NT2/D1 (cell line): Measurements from ENCODE around the gene MACROD1.

ENCODE experiments used
- YY1 ChIP-seq: IDR thresholded peaks from 2 replicates; pipeline ENCODE4 v1.6.1; 2011; ENCODE audit not compliant: insufficient read length, insufficient read depth
- ZNF274 ChIP-seq: IDR thresholded peaks from 2 replicates; pipeline ENCODE4 v1.6.1; 2011; ENCODE audit warnings: mild to moderate bottlenecking, low read depth, low read length

- TF ChIP-seq ZNF274 (no peak), YY1 (no peak)
Measured at GRCh38 chr11:64000026-64000739, 165.7 kb downstream of the MACROD1 start.
